Measurements from ENCODE around the gene RRAS.

RRAS gene

DNA sequence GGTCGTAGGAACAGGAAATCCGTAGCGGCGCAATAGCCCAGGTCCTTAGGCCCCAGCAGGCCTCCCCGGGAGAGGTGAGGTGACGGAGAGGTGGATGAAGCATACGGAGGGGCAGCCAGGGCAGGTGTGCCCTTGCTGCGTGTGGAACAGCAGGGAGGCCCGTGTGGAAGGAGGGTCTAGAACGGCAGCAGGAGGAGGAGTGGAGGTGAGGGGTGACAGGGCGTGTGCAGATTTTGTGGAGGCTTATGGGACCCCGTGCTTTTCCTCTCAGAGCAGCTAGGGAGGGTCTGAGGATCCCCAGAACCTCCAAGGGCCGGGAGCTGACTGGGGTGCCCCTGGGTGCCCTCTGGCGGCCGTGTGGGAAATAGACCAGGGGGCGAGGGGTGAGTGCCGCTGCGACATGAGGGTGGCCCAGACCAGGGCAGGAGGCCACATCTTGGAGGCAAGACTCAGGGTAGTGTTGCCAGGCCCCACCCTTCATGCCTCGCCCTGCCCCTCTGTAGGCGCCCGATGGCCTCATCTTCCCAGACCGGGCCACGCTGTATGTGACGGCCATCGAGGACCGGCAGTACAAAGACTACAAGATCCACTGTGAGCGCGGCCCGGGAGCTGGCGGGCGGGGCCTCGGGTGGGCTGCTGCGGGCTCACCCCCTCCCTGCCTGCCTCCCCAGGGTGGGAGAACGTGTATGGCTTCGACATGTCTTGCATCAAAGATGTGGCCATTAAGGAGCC is 44.5 kb upstream of the RRAS start:
- DNase-seq (ENCODE audit: low spot score) (peak; percentile 58), ATAC-seq (ENCODE audit: low read depth) (peak; percentile 7; the same call in 1 of the 3 replicates)
- no peaks in the 10 kb centered on the region for H3K4me1 ChIP-seq (ENCODE audit: insufficient read depth, poor library complexity, severe bottlenecking)
- TF ChIP-seq CTCF (IDR thresholded peaks at IDR 0.05; ENCODE audit: poor library complexity, severe bottlenecking): peak; percentile 61
- peaks cover 63% of the 10 kb centered on the region for H3K36me3 ChIP-seq (ENCODE audit: low read depth)
- no peak overlapping the region for H3K4me3 ChIP-seq (ENCODE audit: severe bottlenecking)
- H3K9me3 ChIP-seq (ENCODE audit: severe bottlenecking): no peaks in the 10 kb centered on the region
- no peaks in the 10 kb centered on the region for H3K27me3 ChIP-seq (ENCODE audit: insufficient read depth, poor library complexity, severe bottlenecking)
- no peak overlapping the region for H3K27ac ChIP-seq (ENCODE audit: poor library complexity, severe bottlenecking)

DNA sequence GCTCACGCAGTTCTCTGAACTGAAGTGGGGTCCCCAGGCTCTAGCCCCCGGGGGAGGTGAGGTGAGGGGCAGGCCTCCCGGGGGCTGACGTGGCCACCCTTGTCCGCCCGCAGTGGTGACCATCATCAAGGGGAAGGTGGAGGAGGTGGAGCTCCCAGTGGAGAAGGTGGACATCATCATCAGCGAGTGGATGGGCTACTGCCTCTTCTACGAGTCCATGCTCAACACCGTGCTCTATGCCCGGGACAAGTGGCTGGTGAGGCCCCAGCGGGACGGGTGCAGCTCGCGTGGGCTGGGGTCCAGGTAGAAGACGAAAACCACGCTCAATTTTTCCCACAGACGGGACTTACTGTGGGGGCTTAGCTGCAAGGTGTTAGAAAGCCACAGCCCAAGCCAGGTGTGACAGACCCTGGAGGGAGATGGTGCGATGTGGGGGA is 43.9 kb upstream of the RRAS start:
- H3K27me3 ChIP-seq (ENCODE audit: insufficient read depth, poor library complexity, severe bottlenecking): no peaks in the 10 kb centered on the region
- DNase-seq (ENCODE audit: low spot score) (no peak), ATAC-seq (ENCODE audit: low read depth) (no peak)
- peaks cover 63% of the 10 kb centered on the region for H3K36me3 ChIP-seq (ENCODE audit: low read depth)
- H3K4me1 ChIP-seq (ENCODE audit: insufficient read depth, poor library complexity, severe bottlenecking): peaks cover 2% of the 10 kb centered on the region
- no peak for TF ChIP-seq CTCF (IDR thresholded peaks at IDR 0.05; ENCODE audit: poor library complexity, severe bottlenecking)
- no peak overlapping the region for H3K4me3 ChIP-seq (ENCODE audit: severe bottlenecking)
- H3K9me3 ChIP-seq (ENCODE audit: severe bottlenecking): no peaks in the 10 kb centered on the region
- no peak overlapping the region for H3K27ac ChIP-seq (ENCODE audit: poor library complexity, severe bottlenecking)

GRCh38 chr19:49682274-49682673 is 42.3 kb upstream of the RRAS start:
- ATAC-seq (ENCODE audit: low read depth): no peak
- Histone ChIP-seq H3K9me3 (ENCODE audit: severe bottlenecking) (no peaks in the 10 kb centered on the region), H3K4me3 (ENCODE audit: severe bottlenecking) (no peak overlapping the region), H3K27ac (ENCODE audit: poor library complexity, severe bottlenecking) (no peak overlapping the region), H3K27me3 (ENCODE audit: insufficient read depth, poor library complexity, severe bottlenecking) (no peaks in the 10 kb centered on the region), H3K36me3 (ENCODE audit: low read depth) (peaks cover 60% of the 10 kb centered on the region), H3K4me1 (ENCODE audit: insufficient read depth, poor library complexity, severe bottlenecking) (peaks cover 2% of the 10 kb centered on the region)
- DNase-seq (ENCODE audit: low spot score): no peak
- no peak for TF ChIP-seq CTCF (IDR thresholded peaks at IDR 0.05; ENCODE audit: poor library complexity, severe bottlenecking)

DNA sequence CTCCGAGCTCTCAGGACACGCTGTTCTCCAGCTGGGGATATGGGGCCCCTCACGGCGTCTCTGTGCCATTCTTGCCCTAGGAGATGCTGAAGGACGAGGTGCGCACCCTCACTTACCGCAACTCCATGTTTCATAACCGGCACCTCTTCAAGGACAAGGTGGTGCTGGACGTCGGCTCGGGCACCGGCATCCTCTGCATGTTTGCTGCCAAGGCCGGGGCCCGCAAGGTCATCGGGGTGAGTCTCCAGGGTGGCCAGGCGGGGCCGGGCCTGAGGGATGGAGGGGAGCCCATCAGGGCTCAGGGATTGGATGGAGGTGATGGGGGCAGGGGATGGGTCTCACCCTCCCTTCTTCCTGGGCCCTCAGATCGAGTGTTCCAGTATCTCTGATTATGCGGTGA is 41.9 kb upstream of the RRAS start:
- H3K36me3 ChIP-seq (ENCODE audit: low read depth): peaks cover 60% of the 10 kb centered on the region
- no peak for TF ChIP-seq CTCF (IDR thresholded peaks at IDR 0.05; ENCODE audit: poor library complexity, severe bottlenecking)
- no peak for ATAC-seq (ENCODE audit: low read depth)

More for the DNA sequence above, 41.9 kb upstream of the RRAS start:
- no peaks in the 10 kb centered on the region for H3K9me3 ChIP-seq (ENCODE audit: severe bottlenecking)
- no peak overlapping the region for H3K4me3 ChIP-seq (ENCODE audit: severe bottlenecking)
- no peaks in the 10 kb centered on the region for H3K27me3 ChIP-seq (ENCODE audit: insufficient read depth, poor library complexity, severe bottlenecking)
- no peak for DNase-seq (ENCODE audit: low spot score)
- peaks cover 2% of the 10 kb centered on the region for H3K4me1 ChIP-seq (ENCODE audit: insufficient read depth, poor library complexity, severe bottlenecking)
- H3K27ac ChIP-seq (ENCODE audit: poor library complexity, severe bottlenecking): no peak overlapping the region
